DMS53 (cell line): ENCODE data around the gene SPRR5.

Experiments
- DNase-seq: peaks from one replicate; lab custom pipeline; 2025; lab: John Stamatoyannopoulos, UW

SPRR5 gene

DNA sequence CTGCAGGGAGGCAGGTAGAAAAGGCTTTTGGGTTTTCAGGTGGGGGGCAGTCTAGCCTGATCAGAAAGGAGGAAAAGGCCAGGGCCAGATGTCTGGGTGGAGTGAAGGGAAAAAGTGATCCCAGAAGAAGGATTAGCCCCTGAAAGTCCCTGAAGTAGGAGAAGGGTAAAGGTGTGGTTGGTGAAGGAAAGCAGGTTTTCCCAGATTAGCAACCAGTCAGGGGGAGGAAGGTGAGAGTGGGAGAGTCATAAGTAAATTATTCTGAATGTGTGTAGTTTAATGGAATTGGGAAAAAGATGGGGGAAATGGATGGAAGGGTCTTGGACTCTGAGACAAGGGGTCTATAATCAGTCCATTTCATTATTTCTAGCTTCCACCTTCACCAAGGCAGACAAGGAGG lies 36.2 kb downstream of the SPRR5 start:
- no peak for DNase-seq

DNA sequence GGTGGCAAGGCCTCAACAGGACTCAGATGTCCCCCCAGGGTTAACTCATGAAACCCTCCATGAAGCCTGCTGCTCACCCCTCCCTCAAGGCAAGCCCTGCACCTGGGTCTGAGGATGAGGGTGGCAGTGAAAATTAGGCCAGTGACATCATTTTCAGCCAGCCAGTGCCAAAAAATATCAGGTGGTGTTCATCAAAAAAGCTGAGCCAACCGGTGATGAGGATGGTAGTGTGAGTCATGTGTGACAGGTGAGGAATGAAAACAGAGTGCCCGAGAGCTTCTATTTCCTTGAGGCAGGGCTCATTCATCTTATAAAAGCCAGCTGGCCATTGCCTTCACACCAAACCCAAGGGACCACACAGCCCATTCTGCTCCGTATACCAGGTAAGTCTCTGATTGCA lies 36.7 kb downstream of the SPRR5 start, which contains the start of gene SPRR1A:
Gene SPRR1A, plus strand, starts transcription at position 339 of the 400 bp plus-strand sequence. CDS start 1,150 bp downstream, outside the sequence.
- DNase-seq = no peak

- DNase-seq = no peak
These were observed 39.6 kb downstream of the SPRR5 start for GRCh38 chr1:152986578-152986977.

DNA sequence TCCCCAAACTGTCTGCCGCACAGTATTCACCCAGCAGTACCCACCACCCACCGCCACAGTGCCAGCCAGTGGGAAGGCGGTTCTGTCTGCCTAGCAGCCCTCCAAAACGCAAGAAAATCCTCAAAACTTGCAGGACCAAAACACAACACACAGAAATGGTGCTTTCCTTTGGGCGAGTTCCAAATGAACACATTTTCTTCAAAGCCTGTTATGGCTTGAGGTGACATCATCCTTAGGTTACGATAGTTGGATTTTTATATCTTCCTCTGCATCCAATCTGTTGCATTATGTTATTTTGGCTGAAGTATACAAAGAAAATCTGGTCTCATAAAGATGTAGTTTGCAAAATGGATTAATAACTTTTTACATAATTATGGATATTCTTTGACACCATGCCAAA lies 46.2 kb downstream of the SPRR5 start:
- no peak for DNase-seq

DNA sequence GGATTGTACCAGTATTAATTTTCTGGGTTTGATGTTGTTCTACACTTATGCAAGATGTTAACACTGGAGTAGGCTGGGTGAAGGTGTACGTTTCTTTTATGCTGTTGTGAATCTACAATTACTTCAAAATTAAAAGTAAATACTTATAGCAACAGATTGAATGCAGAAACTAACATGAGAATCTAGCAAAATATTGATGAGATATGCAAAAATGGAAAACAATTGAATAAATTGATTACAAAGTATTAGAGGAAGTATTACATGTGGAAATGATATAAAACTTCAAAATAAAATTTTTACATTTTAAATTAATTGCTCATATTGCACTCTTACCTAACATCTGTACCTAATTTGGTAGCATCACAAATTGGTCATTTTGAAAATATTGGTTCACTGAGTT lies 48.8 kb downstream of the SPRR5 start:
- no peak for DNase-seq

DNA sequence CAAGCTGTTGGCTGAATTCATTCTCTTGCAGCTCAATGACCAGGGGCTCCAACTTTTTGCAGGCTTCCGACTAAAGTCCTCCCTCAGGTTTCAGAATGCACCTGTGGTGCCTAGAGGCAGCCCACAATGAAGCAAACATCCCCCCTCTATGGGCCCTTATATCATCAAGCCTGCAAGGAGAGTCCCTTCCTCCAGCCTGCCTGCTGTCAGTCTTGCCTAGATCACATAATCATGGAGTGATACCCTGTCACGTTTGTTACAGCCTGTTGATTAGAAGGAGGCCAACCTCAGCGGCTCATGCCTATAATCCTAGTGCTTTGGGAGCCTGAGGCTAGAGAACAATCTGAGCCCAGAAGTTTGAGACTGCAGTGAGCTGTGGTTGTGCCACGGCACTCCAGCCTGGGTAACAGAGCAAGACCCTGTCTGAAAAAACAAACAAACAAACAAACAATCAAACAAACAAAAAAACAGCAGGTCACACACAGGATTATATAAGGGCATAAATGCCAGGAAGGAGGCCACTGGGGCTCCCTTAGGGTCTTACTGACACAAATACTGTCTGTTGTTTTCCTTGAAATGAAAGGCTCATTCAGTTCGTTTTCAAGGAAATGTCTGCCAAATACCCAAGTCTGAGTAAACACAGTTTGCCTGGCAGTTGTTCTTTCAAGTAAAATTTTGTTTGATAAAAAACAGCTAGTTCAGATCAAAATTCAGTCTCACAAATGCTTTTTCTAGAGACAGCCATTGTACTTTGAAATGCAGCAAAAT lies 49.8 kb downstream of the SPRR5 start:
- DNase-seq = no peak

- DNase-seq = no peak
These were observed 50.9 kb downstream of the SPRR5 start for GRCh38 chr1:152997901-152998300.

GRCh38 chr1:152998476-152998875 lies 51.5 kb downstream of the SPRR5 start:
- DNase-seq = no peak
